ENCODE data around the gene IFNL4.

DNA sequence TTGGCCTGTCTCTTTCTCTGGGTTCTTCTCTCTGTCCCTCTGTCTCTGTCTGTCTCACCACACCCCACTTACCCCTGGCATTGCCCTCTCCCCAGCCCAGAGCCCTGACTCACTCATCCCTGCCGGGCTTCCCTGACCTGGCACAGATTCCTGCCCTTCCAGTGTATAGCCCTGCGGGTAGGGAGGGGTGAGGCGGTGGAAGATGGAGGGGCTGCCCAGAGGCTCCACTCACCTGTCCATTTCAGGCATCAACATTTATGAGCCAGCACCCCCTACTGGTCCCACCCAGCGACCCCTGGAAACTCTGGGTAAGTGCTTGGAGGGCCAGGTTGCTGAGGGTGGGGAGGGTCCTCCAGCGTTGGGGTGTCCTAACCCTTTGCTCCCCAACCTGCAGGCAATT is 50.8 kb downstream of the IFNL4 start:
- TF ChIP-seq, protein P1, sequence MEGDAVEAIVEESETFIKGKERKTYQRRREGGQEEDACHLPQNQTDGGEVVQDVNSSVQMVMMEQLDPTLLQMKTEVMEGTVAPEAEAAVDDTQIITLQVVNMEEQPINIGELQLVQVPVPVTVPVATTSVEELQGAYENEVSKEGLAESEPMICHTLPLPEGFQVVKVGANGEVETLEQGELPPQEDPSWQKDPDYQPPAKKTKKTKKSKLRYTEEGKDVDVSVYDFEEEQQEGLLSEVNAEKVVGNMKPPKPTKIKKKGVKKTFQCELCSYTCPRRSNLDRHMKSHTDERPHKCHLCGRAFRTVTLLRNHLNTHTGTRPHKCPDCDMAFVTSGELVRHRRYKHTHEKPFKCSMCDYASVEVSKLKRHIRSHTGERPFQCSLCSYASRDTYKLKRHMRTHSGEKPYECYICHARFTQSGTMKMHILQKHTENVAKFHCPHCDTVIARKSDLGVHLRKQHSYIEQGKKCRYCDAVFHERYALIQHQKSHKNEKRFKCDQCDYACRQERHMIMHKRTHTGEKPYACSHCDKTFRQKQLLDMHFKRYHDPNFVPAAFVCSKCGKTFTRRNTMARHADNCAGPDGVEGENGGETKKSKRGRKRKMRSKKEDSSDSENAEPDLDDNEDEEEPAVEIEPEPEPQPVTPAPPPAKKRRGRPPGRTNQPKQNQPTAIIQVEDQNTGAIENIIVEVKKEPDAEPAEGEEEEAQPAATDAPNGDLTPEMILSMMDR (IDR thresholded peaks at IDR 0.05; ENCODE audit: insufficient read depth, low read depth, low read length), result no peak
- TF ChIP-seq EZH2 (IDR thresholded peaks at IDR 0.05; ENCODE audit: insufficient read depth, low read length), result no peak

Measured in astrocyte (in vitro differentiated cells and primary cell).